ENCODE results near the gene CD59. TPM values are rescaled to one million over a fixed set of nuclear protein-coding genes. Genes with fewer than 3 reads are reported as not detected.
A peak's percentile ranks its signal among the peaks of the same experiment; 100 is the strongest.

Gene CD59
- total RNA-seq, 2 donors from 2014 or later, result 68.2 to 194 TPM

- peak within 1 kb of the TSS in 1 of 2 donors; percentile 40 for H3K4me3 ChIP-seq
- H3K27me3 ChIP-seq, result no peaks in the 10 kb centered on the region
- H3K4me1 ChIP-seq, result peaks cover 77% of the 10 kb centered on the region
- ATAC-seq (peak; percentile 87), DNase-seq (peak; percentile 96 to 98 (median 96))
- no peaks in the 10 kb centered on the region for H3K36me3 ChIP-seq (replicated peaks in 1 of 2; ENCODE audit: insufficient read depth in 1 of 2, low read depth in 2 of 2)
- H3K9me3 ChIP-seq, result no peaks in the 10 kb centered on the region
- 1 to 4% methylated on average over 9 to 59 of the region's 72 CpGs for WGBS, 2 donors
- H3K27ac ChIP-seq, result peak within 1 kb of the TSS; percentile 78 to 88 (median 81)
- no peak for TF ChIP-seq CTCF (IDR thresholded peaks at IDR 0.05)
- peak in 2 of 3 donors; percentile 73 to 74 for TF ChIP-seq POLR2A (IDR thresholded peaks at IDR 0.05)
- intact Hi-C loops (cut with DNase I), result no loop called here
Measured at GRCh38 chr11:33700502-33701271, 35.5 kb downstream of the CD59 start, which contains the start of gene C11orf91. Gene C11orf91, minus strand, starts transcription at chr11:33700826. Its CDS starts 86 bp downstream, at chr11:33700740.

DNA sequence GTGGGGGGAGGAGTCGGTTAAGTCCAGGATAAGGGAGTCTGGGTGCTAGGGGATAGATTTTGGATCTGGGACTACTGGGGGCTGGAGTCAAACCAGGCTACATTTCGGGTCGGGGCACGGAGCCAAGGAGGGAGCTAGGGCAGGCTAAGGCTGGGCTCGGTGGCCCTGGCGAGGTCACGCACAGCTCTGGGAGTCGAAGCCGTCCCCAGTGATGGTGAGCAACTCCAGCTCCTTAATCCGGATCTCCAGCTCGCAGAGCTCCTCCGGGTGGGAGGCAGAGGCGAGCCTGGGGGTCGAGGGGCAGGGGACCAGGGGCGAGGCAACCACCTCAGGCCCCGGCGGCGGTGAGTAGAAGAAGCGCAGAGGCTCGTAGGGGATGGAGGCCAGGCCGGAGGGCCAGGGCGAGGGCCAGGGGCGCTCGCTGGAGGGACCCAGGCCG lies 36.1 kb downstream of the CD59 start:
- Histone ChIP-seq H3K4me3 (no peak overlapping the region), H3K4me1 (peaks cover 79% of the 10 kb centered on the region), H3K27me3 (no peaks in the 10 kb centered on the region), H3K9me3 (no peaks in the 10 kb centered on the region), H3K36me3 (replicated peaks in 1 of 2; ENCODE audit: insufficient read depth in 1 of 2, low read depth in 2 of 2) (no peaks in the 10 kb centered on the region), H3K27ac (peak overlapping the region; percentile 78 to 88 (median 81))
- ATAC-seq, result peak; percentile 2
- 43 to 89% methylated on average over 10 to 24 of the region's 25 CpGs for WGBS, 2 donors
- no peak for TF ChIP-seq POLR2A (IDR thresholded peaks at IDR 0.05)
- no peak for TF ChIP-seq CTCF (IDR thresholded peaks at IDR 0.05)
- intact Hi-C loops (cut with DNase I), result no loop called here
- DNase-seq, result peak; percentile 27 to 43 (median 30)

DNA sequence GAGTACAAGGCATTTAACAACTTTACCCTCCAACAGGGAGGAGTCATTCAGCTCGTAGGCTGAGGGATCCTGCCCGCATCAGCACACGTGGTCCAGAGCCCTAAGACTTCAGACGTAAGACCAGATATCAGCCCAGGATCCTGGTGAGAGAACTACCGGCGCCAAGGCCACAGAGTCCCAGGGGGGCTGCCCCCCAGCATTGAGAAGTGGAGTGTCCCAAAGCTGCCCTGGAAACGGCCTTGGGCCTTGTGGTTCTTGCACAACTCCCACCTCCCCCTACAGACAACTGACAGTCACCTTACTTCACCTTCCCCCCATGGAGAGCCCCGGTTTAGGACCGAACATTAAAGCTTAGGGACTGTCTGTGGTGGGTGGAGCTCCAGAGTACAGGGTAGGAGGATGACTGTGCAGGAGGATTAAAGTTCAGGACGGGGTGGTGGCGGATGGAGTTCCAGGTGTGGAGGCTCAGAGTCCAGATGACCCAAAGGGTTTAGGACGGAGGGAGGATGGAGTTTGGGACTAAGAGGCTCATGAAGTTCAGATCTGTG lies 36.6 kb downstream of the CD59 start:
- TF ChIP-seq POLR2A (IDR thresholded peaks at IDR 0.05), result peak in 1 of 3 donors; percentile 13
- TF ChIP-seq CTCF (IDR thresholded peaks at IDR 0.05), result no peak
- no peaks in the 10 kb centered on the region for H3K9me3 ChIP-seq
- H3K36me3 ChIP-seq (replicated peaks in 1 of 2; ENCODE audit: insufficient read depth in 1 of 2, low read depth in 2 of 2), result no peaks in the 10 kb centered on the region
- peaks cover 79% of the 10 kb centered on the region for H3K4me1 ChIP-seq
- H3K27me3 ChIP-seq, result no peaks in the 10 kb centered on the region
- intact Hi-C loops (cut with DNase I), result no loop called here
- no peak overlapping the region for H3K4me3 ChIP-seq
- ATAC-seq (no peak), DNase-seq (peak in 2 of 4 donors; percentile 12 to 24)
- 64 to 74% methylated on average over 8 to 12 of the region's 12 CpGs for WGBS, 2 donors
- peak overlapping the region in 3 of 4 donors; percentile 78 to 88 (median 83) for H3K27ac ChIP-seq

DNA sequence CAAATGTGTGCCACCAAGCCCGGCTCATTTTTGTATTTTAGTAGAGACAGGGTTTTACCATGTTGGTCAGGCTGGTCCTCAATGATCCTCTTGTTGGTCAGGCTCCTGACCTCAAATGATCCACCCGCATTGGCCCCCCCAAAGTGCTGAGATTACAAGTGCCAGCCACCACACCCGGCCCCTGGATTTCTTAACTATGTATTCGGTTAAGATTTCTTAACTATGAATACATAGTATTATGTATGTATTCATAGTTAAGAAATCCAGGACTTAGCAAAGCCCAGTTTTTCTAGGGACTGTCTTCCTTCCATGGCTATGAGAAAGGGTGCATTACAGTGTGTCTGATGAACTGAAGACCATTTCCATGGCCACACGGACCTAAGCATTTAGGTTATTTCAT lies 37.3 kb downstream of the CD59 start:
- ATAC-seq, result no peak
- no peak for DNase-seq
- TF ChIP-seq POLR2A (IDR thresholded peaks at IDR 0.05), result no peak
- no peak for TF ChIP-seq CTCF (IDR thresholded peaks at IDR 0.05)
- H3K27me3 ChIP-seq, result no peaks in the 10 kb centered on the region
- H3K27ac ChIP-seq, result peak overlapping the region in 3 of 4 donors; percentile 78 to 88 (median 83)
- H3K4me3 ChIP-seq, result no peak overlapping the region
- H3K36me3 ChIP-seq (replicated peaks in 1 of 2; ENCODE audit: insufficient read depth in 1 of 2, low read depth in 2 of 2), result no peaks in the 10 kb centered on the region
- peaks cover 82% of the 10 kb centered on the region for H3K4me1 ChIP-seq
- no peaks in the 10 kb centered on the region for H3K9me3 ChIP-seq
- 82 to 84% methylated on average over 5 of the region's 5 CpGs for WGBS, 2 donors
- intact Hi-C loops (cut with DNase I), result no loop called here
